Psoas muscle (tissue), 8 donors: ENCODE measurements around the gene ERFL. TPM values are rescaled to one million over a fixed set of nuclear protein-coding genes. Genes with fewer than 3 reads are reported as not detected.

Experiments
- ATAC-seq, 4 donors: fragments of 200-7000 bp; cut with Tn5 transposase; one replicate each; pipeline ENCODE4 v1.9.1; 2020; ENCODE audit warnings: moderate library complexity in 3 of 4, mild to moderate bottlenecking in 2 of 4
- DNase-seq, 2 donors: peaks; one replicate each; pipeline ENCODE4 v3.0.0-alpha.2; 2020
- H3K27ac ChIP-seq: fragments of 200-600 bp; one replicate; pipeline ENCODE4 v1.8.0; 2022
- H3K27me3 ChIP-seq, 3 donors: fragments of 200-600 bp in 1 of 3; one replicate each; pipeline versions ENCODE4 v1.6.1 to v1.8.0; 2013 to 2022; ENCODE audit warnings: low read length in 2 of 3, mild to moderate bottlenecking in 2 of 3, moderate library complexity in 1 of 3; ENCODE audit not compliant: insufficient read depth in 3 of 3
- H3K36me3 ChIP-seq, 2 donors: fragments of 200-600 bp in 1 of 2; one replicate each; pipeline versions ENCODE4 v1.6.1 to v1.8.0; 2013 to 2022; ENCODE audit warnings: low read depth in 1 of 2, mild to moderate bottlenecking in 1 of 2, moderate library complexity in 1 of 2; ENCODE audit not compliant: insufficient read depth in 1 of 2
- H3K4me1 ChIP-seq: fragments of 200-600 bp; one replicate; pipeline ENCODE4 v1.8.0; 2022
- H3K4me3 ChIP-seq: fragments of 200-600 bp; one replicate; pipeline ENCODE4 v1.8.0; 2022; ENCODE audit warnings: mild to moderate bottlenecking
- H3K9me3 ChIP-seq: fragments of 200-600 bp; one replicate; pipeline ENCODE4 v1.8.0; 2022
- WGBS, 3 donors: extraction: QIAGEN DNeasy Blood & Tissue Kit; methylation state at CpG; one replicate each; pipeline versions ENCODE4 v1.1.6 to v1.1.7; 2013; 5-methylcytosine and 5-hydroxymethylcytosine counted together
- intact Hi-C, 2 donors: fragments of 100-400 bp; cut with DNase I; formaldehyde crosslinking; loops; one replicate each; pipeline versions ENCODE4 v1.11.0 to v1.14.2; 2022
- polyA plus RNA-seq, 3 donors: library from polyadenylated mRNA; stranded (reverse); fragments of 200-250 nt; gene quantifications; one replicate each; pipeline ENCODE4 v1.2.3, GENCODE V29; 2013
- total RNA-seq, 4 donors: library from RNA; stranded (reverse); fragmentation: NEBNext Ultra II Directional in 2 of 4; extraction: Animal tissue kit (Norgen Biotek cat#: 25700) in 2 of 4; gene quantifications; one replicate each; pipeline versions ENCODE4 v1.2.1 to v1.2.4, GENCODE V29; 2021 to 2023
- TF ChIP-seq, protein P1 (sequence below): fragments of 200-600 bp; IDR thresholded peaks from one replicate; pipeline ENCODE4 v1.8.0; 2022; ENCODE audit warnings: antibody characterized with exemption
- donor health status: healthy with polysubstance abuse.
- donor health status: DM: no; HTN: no; CAD: no; lungs with moderate emphysema.
- donor health status: Bipolar disorder and iron deficiency.
- donor health status: healthy.
- donor health status: DM: yes; HTN: yes; CAD: no.
- donor health status: DM: no; HTN: no; CAD: no.
- donor health status: DM: no; HTN: no; CAD: no.
- donor health status: DM: yes; HTN: yes; CAD: no.

ERFL gene
- total and polyA plus RNA-seq, 7 donors, result 0.03 TPM; not detected in 6

DNA sequence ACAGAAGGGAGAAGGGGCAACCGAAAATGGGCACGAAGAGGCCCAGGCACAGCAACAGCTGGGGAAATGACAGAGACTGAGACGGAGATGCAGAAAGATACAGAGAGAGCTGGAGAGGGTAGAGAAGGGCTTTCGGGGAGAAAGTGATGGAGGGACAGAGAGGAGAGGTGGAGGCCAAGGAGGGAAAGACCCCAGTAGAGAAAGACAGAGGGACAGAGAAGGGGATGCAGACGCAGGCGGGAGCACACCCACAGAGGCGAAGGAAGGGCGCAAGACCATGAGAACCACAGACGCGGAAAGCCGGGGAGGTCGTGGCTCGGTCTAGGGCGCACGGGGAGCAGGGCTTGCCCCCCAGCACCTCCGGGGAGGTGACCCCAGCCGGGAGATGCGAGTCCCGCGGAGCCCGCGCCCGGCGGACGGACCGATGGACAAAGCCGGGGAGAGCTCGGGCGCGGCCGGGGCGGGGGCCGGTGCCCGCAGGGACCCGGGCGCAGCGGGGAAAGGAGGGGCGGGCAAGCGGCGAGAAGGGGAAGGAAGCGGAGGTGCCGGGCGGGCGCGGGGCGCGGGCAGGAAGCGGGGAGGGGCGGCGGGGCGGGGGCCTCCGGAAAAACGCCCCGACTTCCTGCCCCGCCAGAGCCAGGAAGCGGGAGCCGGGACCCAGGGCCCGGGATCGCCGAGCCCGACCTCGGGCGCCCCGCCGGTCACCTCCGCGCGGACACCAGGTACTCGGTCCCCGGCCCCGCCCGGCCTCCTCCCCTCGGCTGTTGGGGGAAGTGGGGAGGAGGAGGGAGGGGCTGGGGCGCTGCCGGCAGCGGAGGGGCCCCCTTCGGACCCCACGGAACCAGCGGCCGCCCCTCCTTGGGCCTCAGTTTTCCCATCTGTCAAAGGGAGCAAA lies 45.4 kb downstream of the ERFL start, which contains the start of gene ARHGEF1:
Gene ARHGEF1 (plus strand): TSS at position 617 of the 895 bp plus-strand sequence. CDS start 4,899 bp downstream, outside the sequence.
- Histone ChIP-seq H3K36me3 (no peaks in the 10 kb centered on the region), H3K9me3 (no peaks in the 10 kb centered on the region), H3K27ac (peak within 1 kb of the TSS; percentile 67), H3K4me1 (peaks cover 6% of the 10 kb centered on the region), H3K4me3 (peak within 1 kb of the TSS; percentile 74), H3K27me3 (peaks cover 0 to 8% (median 0%) of the 10 kb centered on the region in 3 donors)
- TF ChIP-seq, protein P1, sequence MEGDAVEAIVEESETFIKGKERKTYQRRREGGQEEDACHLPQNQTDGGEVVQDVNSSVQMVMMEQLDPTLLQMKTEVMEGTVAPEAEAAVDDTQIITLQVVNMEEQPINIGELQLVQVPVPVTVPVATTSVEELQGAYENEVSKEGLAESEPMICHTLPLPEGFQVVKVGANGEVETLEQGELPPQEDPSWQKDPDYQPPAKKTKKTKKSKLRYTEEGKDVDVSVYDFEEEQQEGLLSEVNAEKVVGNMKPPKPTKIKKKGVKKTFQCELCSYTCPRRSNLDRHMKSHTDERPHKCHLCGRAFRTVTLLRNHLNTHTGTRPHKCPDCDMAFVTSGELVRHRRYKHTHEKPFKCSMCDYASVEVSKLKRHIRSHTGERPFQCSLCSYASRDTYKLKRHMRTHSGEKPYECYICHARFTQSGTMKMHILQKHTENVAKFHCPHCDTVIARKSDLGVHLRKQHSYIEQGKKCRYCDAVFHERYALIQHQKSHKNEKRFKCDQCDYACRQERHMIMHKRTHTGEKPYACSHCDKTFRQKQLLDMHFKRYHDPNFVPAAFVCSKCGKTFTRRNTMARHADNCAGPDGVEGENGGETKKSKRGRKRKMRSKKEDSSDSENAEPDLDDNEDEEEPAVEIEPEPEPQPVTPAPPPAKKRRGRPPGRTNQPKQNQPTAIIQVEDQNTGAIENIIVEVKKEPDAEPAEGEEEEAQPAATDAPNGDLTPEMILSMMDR, result no peak
- peak; percentile 68 to 79 for DNase-seq
- 1 to 3% (median 2%) methylated on average over 33 to 79 of the region's 80 CpGs for WGBS, 3 donors
- intact Hi-C loops, result loop anchor here in 1 of 2 donors (5.0 kb wide), 1 partner anchor 74 kb away; the partner anchor contains the start of gene RABAC1
- ATAC-seq, result peak in 3 of 4 donors; percentile 6 to 31 (median 12)

DNA sequence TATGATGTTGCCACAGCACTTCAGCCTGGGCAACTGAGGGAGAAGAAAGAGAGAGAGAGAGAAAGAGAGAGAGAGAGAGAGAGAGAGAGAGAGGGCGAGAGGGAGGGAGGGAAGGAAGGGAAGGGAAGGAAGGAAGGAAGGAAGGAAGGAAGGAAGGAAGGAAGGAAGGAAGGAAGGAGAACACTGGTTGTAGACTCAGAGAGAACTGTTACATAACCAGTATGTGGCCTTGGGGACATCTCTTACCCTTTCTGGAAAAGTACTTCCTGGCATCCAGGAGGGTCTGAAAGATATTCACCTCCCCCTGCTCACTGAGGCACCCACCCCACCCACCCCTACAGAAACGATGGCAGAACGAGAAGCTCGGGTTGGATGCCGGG lies 47.9 kb downstream of the ERFL start:
- Histone ChIP-seq H3K27ac (no peak overlapping the region), H3K36me3 (no peaks in the 10 kb centered on the region), H3K4me1 (peaks cover 6% of the 10 kb centered on the region), H3K27me3 (peaks cover 0 to 8% (median 0%) of the 10 kb centered on the region in 3 donors), H3K4me3 (no peak overlapping the region), H3K9me3 (no peaks in the 10 kb centered on the region)
- TF ChIP-seq, protein P1, result no peak
- intact Hi-C loops, result loop anchor here in 1 of 2 donors (5.0 kb wide), 1 partner anchor 77 kb away; the partner anchor contains the start of gene RABAC1
- DNase-seq (no peak), ATAC-seq (no peak)
- WGBS, 3 donors, result 57 to 61% (median 59%) methylated on average over 4 to 5 of the region's 5 CpGs

DNA sequence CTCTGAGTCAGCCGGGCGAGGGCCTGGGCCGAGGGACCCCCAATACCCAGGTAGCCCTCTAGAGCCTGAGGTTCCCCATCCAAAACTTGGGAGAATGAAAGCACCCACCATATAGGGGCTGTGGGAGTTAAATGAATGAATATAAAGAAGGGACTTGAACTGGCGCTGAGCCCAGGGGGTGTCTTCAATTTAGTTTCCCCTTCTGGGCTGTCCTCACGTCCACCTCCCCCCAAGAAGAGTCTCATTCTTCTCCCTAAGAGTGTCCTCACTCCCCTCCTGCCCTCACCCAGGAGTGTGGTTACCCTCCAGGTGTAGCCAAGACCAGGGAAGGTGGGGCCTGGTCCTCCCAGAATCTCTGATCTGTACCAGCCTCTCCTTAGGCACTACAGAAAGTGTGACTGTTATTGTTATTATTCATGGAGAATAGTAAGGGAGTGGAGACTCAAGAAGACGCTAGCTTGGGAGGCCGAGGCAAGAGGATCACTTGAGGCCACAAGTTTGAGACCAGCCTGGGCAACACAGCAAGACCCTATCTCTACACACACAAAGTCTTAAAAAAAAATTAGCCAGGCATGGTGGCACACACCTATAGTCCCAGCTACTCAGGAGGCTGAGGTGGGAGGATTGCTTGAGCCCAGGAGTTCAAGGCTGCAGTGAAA lies 48.5 kb downstream of the ERFL start:
- Histone ChIP-seq H3K9me3 (no peaks in the 10 kb centered on the region), H3K4me3 (no peak overlapping the region), H3K27me3 (peaks cover 0 to 8% (median 0%) of the 10 kb centered on the region in 3 donors), H3K36me3 (no peaks in the 10 kb centered on the region), H3K27ac (no peak overlapping the region), H3K4me1 (peaks cover 3% of the 10 kb centered on the region)
- TF ChIP-seq, protein P1, result no peak
- WGBS, 3 donors, result 74 to 87% (median 86%) methylated on average over 7 of the region's 7 CpGs
- intact Hi-C loops, result loop anchor here in 1 of 2 donors (5.0 kb wide), 2 partner anchors 53 to 78 kb away; partner anchors contain the start of gene RABAC1
- ATAC-seq, result no peak
- DNase-seq, result no peak

DNA sequence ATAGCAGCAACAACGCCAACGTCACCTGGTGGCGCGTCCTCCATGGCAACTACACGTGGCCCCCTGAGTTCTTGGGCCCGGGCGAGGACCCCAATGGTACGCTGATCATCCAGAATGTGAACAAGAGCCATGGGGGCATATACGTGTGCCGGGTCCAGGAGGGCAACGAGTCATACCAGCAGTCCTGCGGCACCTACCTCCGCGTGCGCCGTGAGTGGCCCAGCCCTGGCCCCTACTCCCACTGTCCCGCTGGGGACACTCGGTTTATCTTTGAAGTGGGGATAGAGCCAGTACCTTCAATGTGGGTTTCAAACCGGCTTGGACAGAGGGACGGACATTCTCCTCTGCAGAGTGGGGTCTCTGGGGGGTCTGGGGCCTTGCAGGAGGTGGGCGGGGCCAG lies 49.2 kb downstream of the ERFL start:
- ATAC-seq (no peak), DNase-seq (no peak)
- H3K4me1 ChIP-seq, result no peaks in the 10 kb centered on the region
- WGBS, 3 donors, result 79 to 83% (median 80%) methylated on average over 21 of the region's 21 CpGs
- no peak overlapping the region for H3K27ac ChIP-seq
- TF ChIP-seq, protein P1, result no peak
- H3K27me3 ChIP-seq, result peaks cover 0 to 8% (median 0%) of the 10 kb centered on the region in 3 donors
- H3K36me3 ChIP-seq, result no peaks in the 10 kb centered on the region
- H3K4me3 ChIP-seq, result no peak overlapping the region
- H3K9me3 ChIP-seq, result no peaks in the 10 kb centered on the region
- intact Hi-C loops, result loop anchor here in 1 of 2 donors (5.0 kb wide), 1 partner anchor 53 kb away; no protein-coding TSS in a partner anchor
